IMR-90 (cell line): ENCODE data around the gene PACC1. TPM values are rescaled to one million over a fixed set of nuclear protein-coding genes. Genes with fewer than 3 reads are reported as not detected.

Source experiments
- ATAC-seq: fragments of 200-7000 bp; cut with Tn5 transposase; 2 replicates; pipeline ENCODE4 v1.9.1; 2020; ENCODE audit warnings: low read depth, mild to moderate bottlenecking, moderate library complexity
- BruUV-seq: library from RNA; stranded (reverse); fragments of 400-500 nt; replicated peaks from 2 replicates; lab custom pipeline; 2021; lab: Mats Ljungman, UMichigan
- CTCF ChIA-PET: fragments of 300-600 bp; formaldehyde crosslinking; extraction: SDS; loops from one replicate; lab custom pipeline; 2021; ENCODE audit warnings: antibody characterized with exemption; lab: Yijun Ruan, JAX
- POLR2A ChIA-PET: fragments of 300-600 bp; sonication (Branson Sonifier 250); formaldehyde crosslinking; loops from one replicate; lab custom pipeline; 2022; ENCODE audit warnings: antibody characterized with exemption; ENCODE audit not compliant: unreplicated experiment; lab: Charles Lee
- DNase-seq: peaks from one replicate; pipeline ENCODE4 v3.0.0; 2013
- H2AFZ ChIP-seq: replicated peaks from 2 replicates; pipeline ENCODE3; 2013; ENCODE audit warnings: low read length, mild to moderate bottlenecking; ENCODE audit not compliant: poor library complexity
- H2AK5ac ChIP-seq: 2 replicates; pipeline ENCODE4 v1.6.1; 2013; ENCODE audit warnings: low read depth, low read length, inconsistent platforms
- H2AK9ac ChIP-seq: replicated peaks from 2 replicates; pipeline ENCODE3; 2013; ENCODE audit warnings: mild to moderate bottlenecking, low read depth, low read length, moderate library complexity; ENCODE audit not compliant: poor library complexity
- H2BK120ac ChIP-seq: 2 replicates; pipeline ENCODE4 v1.6.1; 2013; ENCODE audit warnings: low read depth, low read length, inconsistent platforms
- H2BK15ac ChIP-seq: 3 replicates; pipeline ENCODE4 v1.6.1; 2013; ENCODE audit warnings: low read depth, low read length, inconsistent platforms
- H2BK20ac ChIP-seq: 2 replicates; pipeline ENCODE4 v1.6.1; 2013; ENCODE audit warnings: low read depth, mild to moderate bottlenecking, inconsistent platforms, low read length, moderate library complexity
- H2BK5ac ChIP-seq: 2 replicates; pipeline ENCODE4 v1.6.1; 2013; ENCODE audit warnings: mild to moderate bottlenecking, low read depth, low read length, inconsistent platforms; ENCODE audit not compliant: poor library complexity, severe bottlenecking
- H3K14ac ChIP-seq: replicated peaks from 2 replicates; pipeline ENCODE4 v1.6.1; 2013; ENCODE audit warnings: low read depth, low read length, inconsistent platforms
- H3K18ac ChIP-seq: 2 replicates; pipeline ENCODE4 v1.6.1; 2013; ENCODE audit warnings: low read depth, low read length, control low read depth
- H3K23ac ChIP-seq: 2 replicates; pipeline ENCODE4 v1.6.1; 2013; ENCODE audit warnings: low read depth, low read length, inconsistent platforms
- H3K27ac ChIP-seq: 2 replicates; pipeline ENCODE4 v1.5.1; 2013; ENCODE audit warnings: mild to moderate bottlenecking, control low read depth, low read length; ENCODE audit not compliant: insufficient read depth
- H3K27me3 ChIP-seq: 2 replicates; pipeline ENCODE4 v1.6.1; 2013; ENCODE audit warnings: low read length; ENCODE audit not compliant: control insufficient read depth, insufficient read depth
- H3K36me3 ChIP-seq: 2 replicates; pipeline ENCODE4 v1.6.1; 2013; ENCODE audit warnings: low read length, mixed read lengths; ENCODE audit not compliant: control insufficient read depth, insufficient read depth
- H3K4ac ChIP-seq: 2 replicates; pipeline ENCODE4 v1.6.1; 2013; ENCODE audit warnings: low read depth, low read length, inconsistent platforms
- H3K4me1 ChIP-seq: 2 replicates; pipeline ENCODE4 v1.6.1; 2013; ENCODE audit warnings: low read length, mixed read lengths; ENCODE audit not compliant: control insufficient read depth, insufficient read depth
- H3K4me2 ChIP-seq: 2 replicates; pipeline ENCODE4 v1.6.1; 2013; ENCODE audit warnings: low read depth, mild to moderate bottlenecking, control low read depth, low read length, moderate library complexity
- H3K4me3 ChIP-seq: 2 replicates; pipeline ENCODE4 v1.5.1; 2013; ENCODE audit warnings: low read depth, mild to moderate bottlenecking, control low read depth, low read length, moderate library complexity; ENCODE audit not compliant: insufficient read depth
- H3K56ac ChIP-seq: 2 replicates; pipeline ENCODE4 v1.6.1; 2013; ENCODE audit warnings: low read length, inconsistent platforms; ENCODE audit not compliant: insufficient read depth; ENCODE audit errors: extremely low read depth
- H3K79me1 ChIP-seq, 2 experiments: 2 replicates each; pipeline ENCODE4 v1.6.1; 2013; ENCODE audit warnings: low read length in 2 of 2, inconsistent platforms in 1 of 2, low read depth in 1 of 2
- H3K9ac ChIP-seq: 2 replicates; pipeline ENCODE4 v1.6.1; 2013; ENCODE audit warnings: low read depth, low read length, control low read depth
- H3K9me1 ChIP-seq: 2 replicates; pipeline ENCODE4 v1.6.1; 2013; ENCODE audit warnings: low read length, inconsistent platforms; ENCODE audit not compliant: insufficient read depth
- H3K9me3 ChIP-seq: 2 replicates; pipeline ENCODE4 v1.6.1; 2013; ENCODE audit warnings: low read length; ENCODE audit not compliant: control insufficient read depth, insufficient read depth
- H4K20me1 ChIP-seq: 2 replicates; pipeline ENCODE4 v1.6.1; 2013; ENCODE audit warnings: low read length, inconsistent platforms; ENCODE audit not compliant: insufficient read depth
- H4K5ac ChIP-seq: 2 replicates; pipeline ENCODE4 v1.6.1; 2013; ENCODE audit warnings: mild to moderate bottlenecking, low read depth, low read length, control low read depth
- H4K8ac ChIP-seq, 2 experiments: 2 replicates each; pipeline ENCODE4 v1.6.1; 2013; ENCODE audit warnings: low read depth in 2 of 2, low read length in 2 of 2, control low read depth in 1 of 2, inconsistent platforms in 1 of 2
- H4K91ac ChIP-seq: 2 replicates; pipeline ENCODE4 v1.6.1; 2013; ENCODE audit warnings: low read depth, low read length, inconsistent platforms; ENCODE audit not compliant: insufficient read depth
- BHLHE40 ChIP-seq: fragments of 150-350 bp; IDR thresholded peaks from 2 replicates; pipeline ENCODE4 v1.6.1; 2016; ENCODE audit warnings: mild to moderate bottlenecking, low read depth, low read length
- CEBPB ChIP-seq: IDR thresholded peaks from 2 replicates; pipeline ENCODE4 v1.6.1; 2012; ENCODE audit warnings: low read depth, low read length, improper control_type of control experiment
- CHD1 ChIP-seq: IDR thresholded peaks from 2 replicates; pipeline ENCODE4 v1.6.1; 2012; ENCODE audit warnings: low read depth, low read length, improper control_type of control experiment
- FOS ChIP-seq: fragments of 150-350 bp; IDR thresholded peaks from 2 replicates; pipeline ENCODE4 v1.6.1; 2016; ENCODE audit warnings: low read depth, low read length
- MAFK ChIP-seq: IDR thresholded peaks from 2 replicates; pipeline ENCODE4 v1.6.1; 2012; ENCODE audit warnings: low read depth, low read length, improper control_type of control experiment
- MAZ ChIP-seq: IDR thresholded peaks from 2 replicates; pipeline ENCODE4 v1.6.1; 2012; ENCODE audit warnings: low read depth, mild to moderate bottlenecking, low read length, improper control_type of control experiment, moderate library complexity, borderline replicate concordance
- MXI1 ChIP-seq: IDR thresholded peaks from 2 replicates; pipeline ENCODE4 v1.6.1; 2012; ENCODE audit warnings: low read depth, mild to moderate bottlenecking, low read length, moderate library complexity, borderline replicate concordance
- NFE2L2 ChIP-seq: fragments of 150-350 bp; IDR thresholded peaks from 2 replicates; pipeline ENCODE4 v1.6.1; 2016; ENCODE audit warnings: low read depth, mild to moderate bottlenecking, low read length
- POLR2A ChIP-seq: IDR thresholded peaks from 2 replicates; pipeline ENCODE4 v1.6.1; 2012; ENCODE audit warnings: mild to moderate bottlenecking, low read depth, low read length
- RAD21 ChIP-seq: IDR thresholded peaks from 2 replicates; pipeline ENCODE4 v1.6.1; 2012; ENCODE audit warnings: low read length, improper control_type of control experiment
- RCOR1 ChIP-seq: IDR thresholded peaks from 2 replicates; pipeline ENCODE4 v1.6.1; 2012; ENCODE audit warnings: mild to moderate bottlenecking, low read length, improper control_type of control experiment; ENCODE audit not compliant: insufficient replicate concordance
- RFX5 ChIP-seq: IDR thresholded peaks from 2 replicates; pipeline ENCODE4 v1.8.0; 2012; ENCODE audit warnings: low read depth, mild to moderate bottlenecking, low read length, moderate library complexity
- SMC3 ChIP-seq: fragments of 150-350 bp; IDR thresholded peaks from 2 replicates; pipeline ENCODE4 v1.6.1; 2016; ENCODE audit warnings: low read depth, mild to moderate bottlenecking, antibody characterized with exemption, low read length, moderate library complexity
- WGBS, 2 experiments: methylation state at CpG; one replicate each; pipeline versions ENCODE4 v1.1.5 to v1.1.7; 2013; ENCODE audit warnings: missing lambda C conversion rate in 2 of 2; ENCODE audit not compliant: insufficient read length in 1 of 2; ENCODE audit errors: extremely low coverage in 2 of 2; 5-methylcytosine and 5-hydroxymethylcytosine counted together
- dilution Hi-C: fragments of 300-500 bp; cut with HindIII; formaldehyde crosslinking; loops from one replicate; pipeline ENCODE4 v1.14.3; 2018; ENCODE audit warnings: low sequenced_read_pairs; ENCODE audit not compliant: unreplicated experiment
- in situ Hi-C: fragments of 300-500 bp; cut with MboI; formaldehyde crosslinking; loops from 3 replicates; pipeline ENCODE4 v1.14.3; 2019; ENCODE audit warnings: low sequenced_read_pairs, inconsistent platforms, mixed read lengths
- intact Hi-C: fragments of 100-400 bp; cut with micrococcal nuclease; formaldehyde crosslinking; loops from 2 replicates; pipeline ENCODE4 v1.10.0; 2022
- polyA plus RNA-seq, 3 experiments: library from polyadenylated mRNA; depleted of rRNA; stranded (reverse); fragments of >200 nt; gene quantifications; 2 replicates each; pipeline ENCODE4 v1.2.3, GENCODE V29; 2012; ENCODE audit warnings: low replicate concordance in 1 of 3
- total RNA-seq: library from RNA; depleted of rRNA; stranded (reverse); fragments of >200 nt; gene quantifications from 2 replicates; pipeline ENCODE4 v1.2.3, GENCODE V29; 2012
- TF ChIP-seq, protein P1 (sequence below): fragments of 150-350 bp; IDR thresholded peaks from 2 replicates; pipeline ENCODE4 v1.6.1; 2016; ENCODE audit warnings: low read depth, mild to moderate bottlenecking, low read length, moderate library complexity, borderline replicate concordance
- TF ChIP-seq, protein P2 (sequence below): conservative IDR thresholded peaks from 2 replicates; pipeline ENCODE4 v1.5.1; 2012; ENCODE audit warnings: mild to moderate bottlenecking, low read depth, low read length, improper control_type of control experiment
- TF ChIP-seq, protein P3 (sequence below): fragments of 150-350 bp; IDR thresholded peaks from 2 replicates; pipeline ENCODE4 v1.6.1; 2017; ENCODE audit warnings: mild to moderate bottlenecking, antibody characterized with exemption, low read length, low read depth

The PACC1 gene
- total and polyA plus RNA-seq, 2 of the 4 experiments (the other 2 are of a cell fraction): 8.6 to 13.4 TPM

GRCh38 chr1:212402666-212403321 is 11.9 kb downstream of the PACC1 start:
- H4K8ac ChIP-seq: peak overlapping the region in 1 of 2 experiments; percentile 21; a peak in 1 of 4 replicates
- CTCF ChIA-PET: no interaction called here
- peaks cover 3% of the 10 kb centered on the region for H3K9me3 ChIP-seq
- TF ChIP-seq RFX5: no peak
- TF ChIP-seq CHD1: no peak
- TF ChIP-seq, protein P1, sequence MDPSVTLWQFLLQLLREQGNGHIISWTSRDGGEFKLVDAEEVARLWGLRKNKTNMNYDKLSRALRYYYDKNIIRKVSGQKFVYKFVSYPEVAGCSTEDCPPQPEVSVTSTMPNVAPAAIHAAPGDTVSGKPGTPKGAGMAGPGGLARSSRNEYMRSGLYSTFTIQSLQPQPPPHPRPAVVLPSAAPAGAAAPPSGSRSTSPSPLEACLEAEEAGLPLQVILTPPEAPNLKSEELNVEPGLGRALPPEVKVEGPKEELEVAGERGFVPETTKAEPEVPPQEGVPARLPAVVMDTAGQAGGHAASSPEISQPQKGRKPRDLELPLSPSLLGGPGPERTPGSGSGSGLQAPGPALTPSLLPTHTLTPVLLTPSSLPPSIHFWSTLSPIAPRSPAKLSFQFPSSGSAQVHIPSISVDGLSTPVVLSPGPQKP: no peak
- TF ChIP-seq, protein P2, sequence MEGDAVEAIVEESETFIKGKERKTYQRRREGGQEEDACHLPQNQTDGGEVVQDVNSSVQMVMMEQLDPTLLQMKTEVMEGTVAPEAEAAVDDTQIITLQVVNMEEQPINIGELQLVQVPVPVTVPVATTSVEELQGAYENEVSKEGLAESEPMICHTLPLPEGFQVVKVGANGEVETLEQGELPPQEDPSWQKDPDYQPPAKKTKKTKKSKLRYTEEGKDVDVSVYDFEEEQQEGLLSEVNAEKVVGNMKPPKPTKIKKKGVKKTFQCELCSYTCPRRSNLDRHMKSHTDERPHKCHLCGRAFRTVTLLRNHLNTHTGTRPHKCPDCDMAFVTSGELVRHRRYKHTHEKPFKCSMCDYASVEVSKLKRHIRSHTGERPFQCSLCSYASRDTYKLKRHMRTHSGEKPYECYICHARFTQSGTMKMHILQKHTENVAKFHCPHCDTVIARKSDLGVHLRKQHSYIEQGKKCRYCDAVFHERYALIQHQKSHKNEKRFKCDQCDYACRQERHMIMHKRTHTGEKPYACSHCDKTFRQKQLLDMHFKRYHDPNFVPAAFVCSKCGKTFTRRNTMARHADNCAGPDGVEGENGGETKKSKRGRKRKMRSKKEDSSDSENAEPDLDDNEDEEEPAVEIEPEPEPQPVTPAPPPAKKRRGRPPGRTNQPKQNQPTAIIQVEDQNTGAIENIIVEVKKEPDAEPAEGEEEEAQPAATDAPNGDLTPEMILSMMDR: no peak
- TF ChIP-seq RAD21: no peak
- no peak for TF ChIP-seq MXI1
- TF ChIP-seq, protein P3, sequence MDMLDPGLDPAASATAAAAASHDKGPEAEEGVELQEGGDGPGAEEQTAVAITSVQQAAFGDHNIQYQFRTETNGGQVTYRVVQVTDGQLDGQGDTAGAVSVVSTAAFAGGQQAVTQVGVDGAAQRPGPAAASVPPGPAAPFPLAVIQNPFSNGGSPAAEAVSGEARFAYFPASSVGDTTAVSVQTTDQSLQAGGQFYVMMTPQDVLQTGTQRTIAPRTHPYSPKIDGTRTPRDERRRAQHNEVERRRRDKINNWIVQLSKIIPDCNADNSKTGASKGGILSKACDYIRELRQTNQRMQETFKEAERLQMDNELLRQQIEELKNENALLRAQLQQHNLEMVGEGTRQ: no peak
- no peak for TF ChIP-seq MAZ
- TF ChIP-seq BHLHE40: no peak
- no peak for TF ChIP-seq NFE2L2
- TF ChIP-seq FOS: no peak
- TF ChIP-seq CEBPB: no peak
- TF ChIP-seq POLR2A: no peak
- no peak for TF ChIP-seq SMC3
- TF ChIP-seq RCOR1: no peak
- TF ChIP-seq MAFK: no peak
- dilution Hi-C loops (no loop called here), intact Hi-C loops (no loop called here), in situ Hi-C loops (no loop called here)
- no peak overlapping the region for H3K23ac ChIP-seq
- 100% methylated on average over 1 of the region's 7 CpGs; no CpG with 5 or more reads in 1 of the 2 experiments for WGBS, 2 experiments
- H3K27ac ChIP-seq: no peak overlapping the region
- BruUV-seq: no TSS peak
- no peak overlapping the region for H2AFZ ChIP-seq
- H3K14ac ChIP-seq: no peak overlapping the region
- H4K20me1 ChIP-seq: no peaks in the 10 kb centered on the region
- H3K4me1 ChIP-seq: peaks cover 2% of the 10 kb centered on the region; the same call in 1 of the 2 replicates
- H2BK120ac ChIP-seq: no peak overlapping the region
- H2AK9ac ChIP-seq: no peak overlapping the region
- POLR2A ChIA-PET: no interaction called here
- no peak overlapping the region for H4K91ac ChIP-seq
- no peak for ATAC-seq
- H2AK5ac ChIP-seq: no peak overlapping the region
- H2BK5ac ChIP-seq: peak overlapping the region; percentile 33
- peaks cover 6% of the 10 kb centered on the region for H3K36me3 ChIP-seq
- no peaks in the 10 kb centered on the region for H3K27me3 ChIP-seq
- H3K56ac ChIP-seq: no peak overlapping the region
- H3K4me3 ChIP-seq: no peak overlapping the region
- H4K5ac ChIP-seq: no peak overlapping the region; the same call in 1 of the 2 replicates
- H3K9ac ChIP-seq: no peak overlapping the region
- no peak overlapping the region for H2BK15ac ChIP-seq
- H3K4ac ChIP-seq: no peak overlapping the region
- H3K4me2 ChIP-seq: no peak overlapping the region
- no peak for DNase-seq
- H3K9me1 ChIP-seq: no peaks in the 10 kb centered on the region
- no peak overlapping the region for H2BK20ac ChIP-seq
- H3K79me1 ChIP-seq: 0 out of 4 replicates have a peak, but pooled peaks cover 0 to 5% of the 10 kb centered on the region in 2 experiments
- H3K18ac ChIP-seq: no peak overlapping the region; the same call in 1 of the 2 replicates
